Measurements from ENCODE around the gene PITRM1.
"Not testable (repeated sequence)": the region's sequence is repeated elsewhere in the genome, so short reads cannot be mapped to it uniquely, and the experiment has no call there.

Gene PITRM1

DNA sequence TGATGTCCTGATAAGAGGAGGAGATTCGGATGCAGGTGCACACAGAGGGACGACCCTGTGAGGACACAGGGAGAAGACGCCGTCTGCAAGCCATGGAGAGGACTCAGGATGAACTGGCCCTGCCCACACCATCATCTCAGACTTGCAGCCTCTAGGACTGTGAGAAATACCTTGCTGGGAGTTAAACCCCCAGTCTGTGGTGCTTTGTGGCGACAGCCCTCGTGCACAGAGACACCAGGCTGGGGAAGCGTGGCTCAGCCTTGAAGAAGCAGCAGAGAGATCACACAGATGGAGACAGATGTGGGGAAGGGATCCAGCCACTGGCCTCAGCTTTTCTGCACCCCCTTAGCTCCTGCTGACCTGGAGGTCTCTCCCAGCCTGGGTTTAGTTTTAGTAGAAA lies 26.3 kb upstream of the PITRM1 start:
- no peak for DNase-seq

DNA sequence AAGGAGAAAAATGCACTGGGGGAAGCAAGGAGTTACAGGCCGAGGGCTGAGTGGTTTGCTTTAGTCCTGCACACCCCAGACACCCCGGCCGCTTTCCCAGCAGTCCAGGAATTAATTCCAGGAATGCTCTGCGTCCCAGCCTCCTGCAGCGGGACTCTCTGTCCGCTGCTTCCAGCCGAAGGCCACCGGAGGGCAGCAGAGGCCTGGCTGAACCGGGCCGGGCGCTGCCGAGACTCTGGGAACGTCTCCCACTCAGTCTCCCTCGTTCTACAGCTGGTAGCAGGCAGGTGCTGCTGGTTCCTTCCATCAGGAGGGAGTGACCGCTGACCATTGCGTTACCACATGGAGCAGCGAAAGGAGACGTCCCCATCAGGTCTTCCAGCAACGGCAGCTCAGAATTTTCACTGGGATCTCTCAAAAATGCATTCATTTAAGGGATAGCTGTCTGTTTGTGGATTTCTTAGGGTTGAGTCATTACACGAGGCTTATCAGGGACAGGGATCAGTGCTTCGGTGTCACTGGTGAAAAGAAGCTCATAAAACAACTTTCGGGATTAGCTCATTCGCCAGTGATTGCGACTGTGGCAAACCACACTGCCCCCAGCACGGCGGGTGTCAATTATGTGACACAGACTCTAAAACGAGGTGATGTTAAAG lies 24.9 kb upstream of the PITRM1 start:
- peak; percentile 63 for DNase-seq

DNA sequence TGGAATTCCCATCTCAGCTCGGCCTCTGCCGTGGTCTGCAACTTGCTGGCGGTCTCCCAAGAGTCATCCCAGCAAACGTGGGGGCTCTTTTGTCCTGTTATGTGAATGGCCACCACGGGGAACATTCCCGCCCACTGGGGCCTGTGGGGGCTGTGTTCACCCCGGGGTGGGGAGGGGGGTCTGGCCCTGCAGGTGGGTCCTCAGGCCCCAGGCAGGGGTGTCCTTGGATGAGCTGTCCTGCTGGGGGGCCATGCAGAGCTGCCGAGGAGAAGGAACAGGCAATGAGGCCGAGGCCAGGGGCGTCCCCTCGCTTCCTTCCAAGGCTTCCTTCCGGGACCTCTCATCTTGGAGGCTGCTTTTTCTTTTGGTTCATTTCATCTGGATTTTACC lies 24.4 kb upstream of the PITRM1 start:
- DNase-seq: no peak

DNA sequence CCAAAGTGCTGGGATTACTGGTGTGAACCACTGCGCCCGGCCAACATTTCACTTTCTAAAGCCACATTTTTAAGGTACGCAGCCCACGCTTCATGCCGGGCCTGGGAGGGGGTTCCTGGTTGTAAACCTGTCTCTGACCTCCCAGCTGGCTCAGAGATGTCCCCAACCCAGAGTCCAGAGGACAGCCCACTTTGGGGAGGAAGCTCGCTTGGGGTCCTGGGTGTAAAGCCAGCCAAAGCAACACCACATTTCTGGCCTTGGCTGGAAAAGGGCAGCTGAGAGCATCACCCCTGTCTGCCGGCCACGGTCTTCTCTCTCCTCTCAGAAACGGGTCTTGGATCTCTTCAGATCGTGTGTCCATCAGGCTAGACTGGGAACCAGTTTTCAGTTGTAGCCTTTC lies 23.9 kb upstream of the PITRM1 start:
- DNase-seq: no peak

DNA sequence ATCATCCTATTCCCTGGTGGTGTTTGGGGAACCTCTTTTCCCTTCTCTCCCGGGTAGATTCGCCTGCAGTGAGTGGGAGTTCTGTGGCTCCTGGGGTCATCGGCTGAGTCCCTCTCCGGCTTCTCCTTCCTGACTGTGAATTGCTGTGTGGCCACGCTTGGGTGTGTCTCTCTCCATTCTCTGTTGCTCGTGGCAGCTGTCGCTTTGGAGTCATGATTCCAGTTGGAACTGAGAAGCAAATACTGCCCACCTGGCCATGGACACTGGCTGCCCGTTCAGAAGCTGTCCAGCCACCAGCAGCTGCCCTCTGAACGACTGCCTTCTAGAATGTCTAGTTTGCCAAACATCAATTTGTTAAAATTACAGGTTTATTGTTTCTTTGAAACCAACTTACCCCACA lies 23.1 kb upstream of the PITRM1 start:
- DNase-seq: no peak

DNA sequence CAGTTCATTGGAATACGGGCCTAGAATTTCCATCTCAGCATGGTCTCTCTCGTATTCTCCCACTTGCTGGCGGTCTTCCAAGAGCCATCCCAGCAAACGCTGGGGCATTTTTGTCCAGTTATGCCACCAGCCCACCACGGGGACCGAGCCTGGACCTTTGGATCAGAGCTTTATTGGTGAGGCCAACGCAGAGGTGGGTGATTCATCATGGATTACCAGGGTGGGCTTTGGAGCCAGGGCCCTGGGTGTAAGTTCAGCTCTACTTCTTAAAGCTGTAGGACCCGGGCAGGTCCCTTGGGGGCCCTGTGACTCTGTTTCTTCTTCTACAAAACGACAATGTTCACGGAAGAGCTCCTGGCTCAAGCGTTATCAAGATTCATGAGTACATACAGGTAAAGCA lies 22.7 kb upstream of the PITRM1 start:
- no peak for DNase-seq

DNA sequence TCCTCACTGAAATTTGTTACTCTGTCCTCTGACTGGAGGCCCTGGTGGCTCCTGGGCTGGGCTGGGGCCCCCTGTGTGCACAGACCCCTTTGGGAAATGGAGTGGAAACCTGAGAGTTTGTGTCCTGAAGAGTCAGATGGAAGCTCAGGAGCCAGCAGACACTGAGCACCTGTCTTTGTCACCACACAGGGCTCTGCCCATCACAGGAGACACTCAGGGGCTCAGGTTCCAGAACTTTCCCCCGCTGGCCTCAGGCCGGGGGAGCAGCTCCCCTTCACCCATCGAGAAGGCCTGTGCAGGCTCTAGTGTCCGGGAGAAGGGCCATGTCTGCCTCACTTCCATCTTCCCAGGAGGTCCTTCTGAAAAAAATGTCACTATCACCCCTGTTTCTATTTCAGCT lies 22.3 kb upstream of the PITRM1 start:
- DNase-seq: no peak

DNA sequence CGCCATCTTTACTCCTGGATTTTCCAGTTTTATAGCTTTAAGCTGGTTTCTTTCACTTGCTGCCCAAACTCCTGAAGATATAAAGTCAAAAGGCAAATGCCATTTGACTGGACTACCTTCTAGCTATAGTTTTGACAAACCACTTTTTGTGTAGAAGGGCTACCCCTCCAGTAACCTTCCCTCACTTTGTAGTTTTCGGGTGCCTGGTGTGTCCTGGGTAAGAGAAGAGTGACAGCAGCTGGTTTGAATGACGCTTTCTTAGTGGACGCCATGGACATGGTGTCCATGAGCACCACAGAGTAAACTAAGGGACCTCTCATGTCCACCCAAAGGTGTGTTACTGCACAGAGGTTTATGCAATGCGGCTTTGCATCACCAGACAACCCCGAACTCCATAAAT lies 21.2 kb upstream of the PITRM1 start:
- no peak for DNase-seq

DNA sequence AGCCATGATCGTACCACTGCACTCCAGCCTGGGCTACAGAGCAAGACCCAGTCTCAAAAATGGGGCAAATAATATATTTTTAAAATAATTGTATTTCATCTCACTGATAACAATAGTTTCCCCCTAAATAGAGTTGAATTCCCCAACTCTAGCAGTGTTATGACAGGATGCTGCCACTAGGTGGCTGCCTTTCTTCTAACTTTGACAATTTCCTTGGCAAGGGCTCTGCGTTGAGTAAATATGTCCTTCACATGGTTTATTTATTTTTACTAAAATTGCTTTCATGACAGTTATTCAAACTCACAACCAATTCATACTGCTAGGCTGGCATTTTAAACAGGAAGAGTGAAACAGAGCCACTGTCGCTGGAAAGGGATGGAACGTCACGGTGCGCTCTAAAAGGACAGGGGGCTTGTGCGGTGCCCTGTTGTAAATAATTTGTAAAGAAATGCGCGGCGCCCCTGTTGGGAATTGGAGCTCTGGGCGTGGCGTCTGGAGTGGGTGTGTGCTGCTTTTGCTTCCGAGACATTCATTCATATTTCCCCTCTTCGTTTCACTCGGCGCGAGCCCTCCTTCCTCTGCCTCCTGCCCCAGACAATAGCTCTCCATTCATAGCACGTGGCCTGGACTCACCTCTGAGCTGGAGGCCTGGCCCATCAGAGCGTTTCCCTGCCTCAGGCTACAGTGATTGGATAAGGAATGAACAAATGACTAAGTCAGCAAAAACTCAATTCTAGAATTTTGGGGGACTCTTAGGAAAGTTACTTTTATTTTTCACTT lies 20.5 kb upstream of the PITRM1 start:
- peak; percentile 46 for DNase-seq

DNA sequence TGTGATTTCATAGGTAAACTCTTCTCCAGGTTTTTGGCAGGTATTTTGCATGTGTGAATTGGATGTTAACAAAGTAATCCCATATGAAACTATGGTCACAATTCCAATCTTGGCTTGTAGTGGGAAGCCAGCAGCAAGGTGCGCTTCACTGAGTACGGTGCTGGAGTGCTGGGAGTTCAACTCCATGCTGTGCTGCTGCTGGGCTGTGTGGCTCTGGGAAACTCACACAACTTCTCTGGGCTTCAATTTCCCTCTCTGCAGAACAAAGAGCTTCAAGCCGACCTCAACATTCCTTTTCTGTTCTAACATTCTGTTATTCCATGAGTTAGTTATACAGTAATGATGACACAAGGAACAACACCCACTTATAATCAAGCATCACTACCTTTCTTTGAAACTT lies 18.2 kb upstream of the PITRM1 start:
- DNase-seq: no peak

DNA sequence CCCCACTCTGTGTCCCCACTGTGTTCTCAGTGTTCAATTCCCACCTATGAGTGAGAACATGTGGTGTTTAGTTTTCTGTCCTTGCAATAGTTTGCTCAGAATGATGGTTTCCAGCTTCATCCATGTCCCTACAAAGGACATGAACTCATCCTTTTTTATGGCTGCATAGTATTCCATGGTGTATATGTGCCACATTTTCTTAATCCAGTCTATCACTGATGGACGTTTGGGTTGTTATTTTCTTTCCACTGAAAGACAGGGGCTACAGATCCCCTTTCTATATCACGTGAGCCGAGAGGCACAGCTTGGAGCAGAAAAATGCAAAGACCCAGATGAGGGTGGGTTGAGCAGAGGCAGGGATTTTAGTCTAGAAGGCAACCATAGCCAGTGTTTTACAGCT lies 14.6 kb upstream of the PITRM1 start:
- DNase-seq: not testable (repeated sequence)

DNA sequence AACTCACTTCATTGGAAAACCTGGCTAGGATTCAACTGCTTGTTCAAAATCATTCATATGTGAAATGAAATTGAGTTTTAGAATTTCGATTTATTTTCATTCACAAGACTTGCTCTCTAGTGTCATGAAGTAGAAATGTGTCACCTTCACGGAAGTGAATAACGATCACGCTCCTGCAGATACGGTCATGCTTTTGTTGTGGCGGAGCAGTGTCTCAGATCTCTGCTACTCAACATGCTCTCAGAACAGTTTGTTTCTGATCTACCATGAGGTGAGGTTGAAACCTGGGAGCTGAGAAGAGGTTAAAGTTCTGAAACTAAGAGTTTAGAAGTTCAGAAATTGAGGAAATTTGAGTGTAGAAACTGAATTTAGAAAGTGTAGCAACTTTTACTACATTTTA lies 13.8 kb upstream of the PITRM1 start:
- no peak for DNase-seq

DNA sequence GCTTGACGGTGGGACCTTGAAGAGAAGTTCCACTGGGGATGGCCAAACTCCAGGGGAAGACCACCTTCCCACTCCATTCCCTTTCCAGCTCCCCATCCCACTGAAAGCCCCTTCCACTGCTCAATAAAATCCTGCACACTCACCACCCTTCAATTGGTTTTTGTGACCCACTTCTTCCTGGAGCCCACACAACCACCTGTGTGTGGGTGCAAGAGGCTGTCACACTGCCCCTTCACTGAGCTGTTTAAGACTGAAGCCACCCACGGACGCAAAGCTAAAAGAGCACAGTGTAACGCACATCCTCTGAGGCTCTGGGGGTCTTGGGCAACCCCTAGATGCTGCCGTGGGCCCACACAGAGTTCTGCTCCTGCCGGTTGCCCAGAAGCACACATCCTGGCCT lies 12.8 kb upstream of the PITRM1 start:
- no peak for DNase-seq

DNA sequence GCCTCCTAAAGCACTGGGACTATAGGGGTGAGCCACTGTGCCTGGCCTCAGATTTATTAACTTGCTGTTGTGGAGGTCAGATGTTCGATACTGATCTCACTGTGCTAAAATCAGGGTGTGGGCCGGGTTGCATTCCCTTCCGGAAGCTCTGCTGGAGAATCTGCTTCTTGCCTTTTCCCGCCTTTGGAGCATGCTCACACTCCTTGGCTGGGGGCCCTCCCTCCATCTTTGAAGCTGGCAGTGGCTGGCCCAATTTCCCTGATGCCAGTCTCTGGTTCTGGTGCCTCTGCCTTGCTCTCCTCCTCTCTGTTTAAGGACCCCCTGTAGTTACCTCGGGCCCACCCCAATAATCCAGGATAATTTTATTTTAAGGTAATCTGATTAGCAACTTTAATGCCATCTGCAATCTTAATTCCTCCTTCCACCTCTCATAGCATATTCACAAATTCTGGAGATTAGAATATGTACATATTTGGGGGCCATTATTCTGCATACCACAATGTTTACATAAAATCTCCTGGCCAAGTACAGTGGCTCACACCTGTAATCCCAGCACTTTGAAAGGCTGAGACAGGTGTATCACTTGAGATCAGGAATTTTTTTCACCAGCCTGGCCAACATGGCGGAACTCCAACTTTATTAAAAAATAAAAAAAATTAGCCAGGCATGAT lies 7.9 kb upstream of the PITRM1 start:
- DNase-seq: no peak

DNA sequence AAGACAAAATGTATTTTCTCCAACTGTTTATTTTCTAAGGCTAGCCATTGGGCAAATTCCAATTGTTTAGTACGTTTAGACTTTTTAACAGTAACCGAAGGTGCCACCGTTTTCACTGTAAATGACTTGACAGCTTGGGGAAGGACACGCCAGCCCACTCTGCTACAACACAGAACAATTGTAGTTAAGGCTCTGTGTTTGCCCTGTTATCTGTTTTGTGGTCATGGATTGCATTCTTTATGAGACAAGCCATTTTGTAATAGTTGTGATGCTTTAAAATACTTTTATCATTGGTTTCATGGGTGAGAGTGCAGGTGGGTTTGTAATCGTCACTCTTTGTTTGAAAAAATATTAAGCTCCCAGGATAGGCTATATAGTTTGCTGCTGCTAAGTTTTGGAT lies 6.6 kb upstream of the PITRM1 start:
- no peak for DNase-seq

DNA sequence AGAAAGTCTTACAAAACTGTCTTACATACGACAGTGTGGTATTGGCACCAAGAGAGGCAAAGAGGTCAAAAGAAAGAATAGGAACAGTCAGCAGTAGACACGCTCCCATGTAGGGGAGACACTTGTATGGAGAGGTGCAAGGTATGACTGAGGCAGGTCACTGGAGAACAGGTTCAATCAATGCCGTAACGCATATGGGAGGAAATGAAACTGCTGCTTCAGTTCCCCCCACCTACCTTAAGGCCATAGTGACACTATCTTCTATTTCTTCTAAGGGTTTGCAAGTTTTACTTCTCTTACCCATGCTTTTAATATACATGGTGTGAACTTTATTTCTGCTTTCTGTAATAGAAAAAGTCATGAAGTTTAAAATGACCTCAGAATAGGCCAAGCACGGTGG lies 5.5 kb upstream of the PITRM1 start:
- no peak for DNase-seq

DNA sequence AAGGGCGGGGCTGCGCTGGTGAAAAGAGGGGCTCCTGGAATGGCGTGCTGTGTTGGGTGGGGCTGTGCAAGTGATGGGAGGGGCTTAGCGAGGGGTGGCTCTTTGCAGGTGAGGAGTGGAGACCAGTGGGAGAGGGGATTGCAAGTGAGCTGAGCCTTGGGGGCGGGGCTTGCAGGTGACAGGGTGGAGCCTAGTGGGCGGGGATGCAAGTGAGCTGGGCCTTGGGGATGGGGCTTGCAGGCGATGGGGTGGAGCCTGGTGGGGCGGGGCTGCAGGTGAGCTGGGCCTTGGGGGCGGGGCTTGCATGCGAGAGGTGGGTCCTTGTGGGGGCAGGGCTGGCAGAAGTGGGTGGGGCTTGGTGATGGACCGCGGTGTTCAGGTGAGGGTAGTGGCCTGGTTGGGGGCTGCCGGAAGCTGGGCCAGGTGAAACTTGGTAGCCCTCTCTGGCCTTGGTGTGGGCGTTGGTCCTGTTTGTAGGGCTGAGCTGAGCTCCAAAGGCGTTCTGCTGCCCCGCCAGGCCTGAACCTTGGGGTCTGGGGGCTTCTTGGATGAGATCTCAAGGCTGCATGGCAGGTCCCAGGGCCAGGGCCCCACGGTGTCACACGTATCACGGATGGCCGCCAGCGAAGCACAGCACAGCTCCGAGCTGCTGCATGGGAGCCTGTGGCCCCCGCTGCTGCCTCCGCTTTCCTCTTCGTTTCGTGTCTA lies 743 bp upstream of the PITRM1 start:
- DNase-seq: peak; percentile 96

DNA sequence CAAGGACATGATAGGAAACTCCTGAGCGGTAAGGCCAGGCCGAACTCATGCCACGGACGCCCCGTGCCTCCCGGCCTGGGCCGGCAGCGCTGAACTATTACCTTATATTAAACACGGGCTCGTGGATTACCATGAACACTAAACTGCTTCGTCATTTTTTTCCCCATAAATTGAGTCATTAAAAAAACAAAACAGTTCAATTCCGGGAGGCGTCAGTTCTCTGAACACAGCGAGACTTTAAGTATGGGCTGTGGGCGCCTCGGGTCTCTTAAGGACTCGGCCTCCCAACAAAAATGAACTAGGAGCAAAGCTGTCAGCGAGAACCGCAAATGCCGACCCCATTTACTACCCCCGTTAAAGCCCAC lies 519 bp downstream of the PITRM1 start:
- no peak for DNase-seq

DNA sequence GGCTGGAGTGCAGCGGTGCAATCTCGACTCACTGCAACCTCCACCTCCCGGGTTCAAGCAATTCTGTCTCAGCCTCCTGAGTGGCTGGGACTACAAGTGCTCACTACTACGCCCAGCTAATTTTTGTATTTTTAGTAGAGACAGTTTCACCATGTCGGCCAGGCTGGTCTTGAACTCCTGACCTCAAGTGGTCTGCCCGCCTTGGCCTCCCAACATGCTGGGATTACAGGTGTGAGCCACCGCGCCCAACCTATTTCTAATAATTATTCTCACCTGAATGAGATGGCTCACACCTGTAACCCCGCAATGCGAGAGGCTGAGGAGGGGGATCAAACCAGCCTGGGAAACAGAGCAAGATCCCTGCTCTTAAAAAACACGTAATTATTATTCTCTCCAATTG lies 1.1 kb downstream of the PITRM1 start:
- not testable (repeated sequence) for DNase-seq

DNA sequence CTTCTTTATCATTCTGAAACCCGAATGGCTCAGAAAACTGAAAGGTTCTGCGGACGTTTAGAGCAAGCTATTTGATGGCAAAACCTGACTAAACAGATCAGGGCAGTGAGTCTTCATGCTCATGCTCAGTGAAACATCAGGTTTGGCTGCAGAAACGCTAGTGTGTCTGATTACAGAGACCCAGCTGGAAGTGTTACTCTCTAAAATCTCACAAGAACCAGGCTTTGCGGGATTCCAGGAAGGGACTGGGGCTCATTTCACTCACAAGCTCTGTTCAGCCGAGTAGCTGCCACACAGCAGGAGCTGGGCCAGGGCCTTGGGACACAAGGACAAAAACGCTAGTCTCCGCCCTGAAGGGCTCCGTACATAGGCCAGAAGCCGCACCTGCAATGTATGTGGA lies 2.9 kb downstream of the PITRM1 start:
- no peak for DNase-seq

DNA sequence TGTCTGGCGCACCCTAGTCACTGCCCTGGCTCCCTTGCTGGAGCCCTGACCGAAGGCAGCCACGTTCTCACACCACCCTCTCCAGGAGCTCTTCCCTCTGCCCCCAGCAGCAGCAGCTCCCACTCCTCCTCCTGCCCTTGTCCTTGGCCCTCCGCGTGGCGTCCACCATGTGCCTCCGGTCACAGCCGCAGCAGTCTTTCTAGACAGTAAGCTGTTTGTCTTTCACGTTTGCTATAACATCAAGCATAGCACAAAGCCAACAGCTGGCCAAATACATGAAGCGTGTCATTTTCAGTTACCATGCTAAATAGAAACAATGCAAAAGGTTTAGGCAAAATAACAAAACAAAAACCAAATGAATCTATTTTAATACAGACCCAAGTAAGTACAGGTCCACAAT lies 3.3 kb downstream of the PITRM1 start:
- DNase-seq: no peak

DNA sequence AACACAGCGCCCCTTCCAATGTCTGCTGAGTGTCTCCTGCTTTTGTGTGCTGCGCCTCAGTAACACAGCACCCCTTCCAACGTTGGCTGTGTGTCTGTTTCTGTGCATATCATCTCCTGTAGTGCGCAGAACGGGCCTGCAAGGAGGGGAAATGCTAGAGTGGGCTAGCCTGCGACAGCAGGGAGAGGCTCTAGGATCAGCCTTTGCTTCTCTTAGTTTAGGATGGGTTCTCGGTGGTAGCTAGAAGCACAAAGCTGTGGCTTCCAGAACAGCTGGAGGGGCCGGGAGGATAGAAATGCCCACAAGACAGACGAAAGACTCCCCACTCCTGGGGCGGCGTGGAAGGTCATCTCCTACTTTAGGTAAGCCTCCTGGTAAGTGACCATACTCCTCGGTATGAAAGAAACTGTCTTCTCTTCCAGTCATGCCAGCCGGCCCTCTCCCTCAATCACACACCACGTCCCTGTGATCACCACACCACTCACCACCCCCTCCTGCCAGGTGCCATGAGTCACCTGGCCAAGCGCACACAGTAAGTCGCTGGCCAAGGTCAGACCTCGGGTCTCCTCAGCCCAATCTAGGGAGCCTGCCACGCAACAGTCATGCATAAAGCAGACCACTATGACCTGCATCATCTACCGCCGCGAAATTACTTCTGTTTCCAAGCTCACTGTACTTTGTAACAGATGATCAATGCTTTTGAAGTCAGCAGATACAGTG lies 4.8 kb downstream of the PITRM1 start:
- DNase-seq: no peak

All from NCI-H345 (cell line).